ENCODE data around the gene MARF1. TPM values are rescaled to one million over a fixed set of nuclear protein-coding genes. Genes with fewer than 3 reads are reported as not detected.

MARF1 gene
- total RNA-seq, 1 experiment from 2014 or later = 57.6 TPM

GRCh38 chr16:15689290-15689689 is 46.3 kb upstream of the MARF1 start:
- no TSS peak for BruUV-seq (replicated peaks)
- no peak for DNase-seq
- CTCF ChIA-PET = no interaction called here
- H3K9me3 Mint-ChIP-seq (ENCODE audit: low read depth, unreplicated experiment) = no peaks in the 10 kb centered on the region
- no peaks in the 10 kb centered on the region for H3K27me3 Mint-ChIP-seq (ENCODE audit: unreplicated experiment)
- H3K36me3 Mint-ChIP-seq (ENCODE audit: insufficient read depth, unreplicated experiment) = peaks cover 52% of the 10 kb centered on the region
- no peak overlapping the region for H3K4me3 Mint-ChIP-seq (ENCODE audit: low read depth, unreplicated experiment)
- no peak for TF ChIP-seq CTCF (IDR thresholded peaks at IDR 0.05; ENCODE audit: unreplicated experiment)
- H3K4me1 Mint-ChIP-seq (ENCODE audit: low read depth, unreplicated experiment) = no peaks in the 10 kb centered on the region
- H3K27ac Mint-ChIP-seq (ENCODE audit: unreplicated experiment) = no peak overlapping the region
- intact Hi-C loops (cut with micrococcal nuclease; ENCODE audit: unreplicated experiment) = loop anchor here (10.0 kb wide), 1 partner anchor 64 kb away; no protein-coding TSS in a partner anchor

GRCh38 chr16:15686287-15686686 is 43.3 kb upstream of the MARF1 start:
- BruUV-seq (replicated peaks) = no TSS peak
- no peak for TF ChIP-seq CTCF (IDR thresholded peaks at IDR 0.05; ENCODE audit: unreplicated experiment)
- no peaks in the 10 kb centered on the region for H3K4me1 Mint-ChIP-seq (ENCODE audit: low read depth, unreplicated experiment)
- DNase-seq = no peak
- intact Hi-C loops (cut with micrococcal nuclease; ENCODE audit: unreplicated experiment) = loop anchor here (10.0 kb wide), 1 partner anchor 61 kb away; no protein-coding TSS in a partner anchor
- no peaks in the 10 kb centered on the region for H3K9me3 Mint-ChIP-seq (ENCODE audit: low read depth, unreplicated experiment)
- no peak overlapping the region for H3K4me3 Mint-ChIP-seq (ENCODE audit: low read depth, unreplicated experiment)
- peaks cover 35% of the 10 kb centered on the region for H3K36me3 Mint-ChIP-seq (ENCODE audit: insufficient read depth, unreplicated experiment)
- H3K27ac Mint-ChIP-seq (ENCODE audit: unreplicated experiment) = no peak overlapping the region
- no peaks in the 10 kb centered on the region for H3K27me3 Mint-ChIP-seq (ENCODE audit: unreplicated experiment)
- CTCF ChIA-PET = no interaction called here

DNA sequence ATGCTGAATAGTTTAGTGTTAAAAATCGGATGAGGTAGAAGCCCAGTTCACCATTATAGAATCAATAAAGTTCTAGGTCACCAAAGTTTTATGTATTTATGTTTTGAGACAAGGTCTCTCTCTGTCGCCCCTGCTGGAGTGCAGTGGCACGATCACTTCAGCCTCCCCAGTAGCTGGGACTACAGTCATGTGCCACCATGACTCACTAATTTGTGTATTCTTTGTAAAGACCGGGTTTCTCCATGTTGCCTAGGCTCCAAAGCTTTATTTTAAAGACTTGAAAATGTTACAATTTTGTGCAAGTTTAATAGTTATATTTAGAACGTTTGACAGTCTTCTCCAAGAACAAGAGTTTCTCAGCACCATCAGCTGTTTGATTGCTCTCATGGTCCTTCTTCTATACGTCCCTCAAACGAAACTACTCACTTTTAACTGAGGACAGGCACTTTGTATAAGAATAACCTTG is 39.2 kb upstream of the MARF1 start:
- peak; percentile 53 for TF ChIP-seq CTCF (IDR thresholded peaks at IDR 0.05; ENCODE audit: unreplicated experiment)
- Mint-ChIP-seq H3K27ac (ENCODE audit: unreplicated experiment) (peak overlapping the region; percentile 30), H3K27me3 (ENCODE audit: unreplicated experiment) (no peaks in the 10 kb centered on the region), H3K4me3 (ENCODE audit: low read depth, unreplicated experiment) (no peak overlapping the region), H3K9me3 (ENCODE audit: low read depth, unreplicated experiment) (no peaks in the 10 kb centered on the region), H3K36me3 (ENCODE audit: insufficient read depth, unreplicated experiment) (peaks cover 21% of the 10 kb centered on the region), H3K4me1 (ENCODE audit: low read depth, unreplicated experiment) (no peaks in the 10 kb centered on the region)
- intact Hi-C loops (cut with micrococcal nuclease; ENCODE audit: unreplicated experiment) = loop anchor here (10.0 kb wide), 1 partner anchor 57 kb away; no protein-coding TSS in a partner anchor
- DNase-seq = peak; percentile 69
- no TSS peak for BruUV-seq (replicated peaks)
- CTCF ChIA-PET = interaction anchor here (0.6 to 0.9 kb wide), 2 partner anchors 40 to 91 kb away, joined by 3 to 4 read pairs; no protein-coding TSS in a partner anchor

DNA sequence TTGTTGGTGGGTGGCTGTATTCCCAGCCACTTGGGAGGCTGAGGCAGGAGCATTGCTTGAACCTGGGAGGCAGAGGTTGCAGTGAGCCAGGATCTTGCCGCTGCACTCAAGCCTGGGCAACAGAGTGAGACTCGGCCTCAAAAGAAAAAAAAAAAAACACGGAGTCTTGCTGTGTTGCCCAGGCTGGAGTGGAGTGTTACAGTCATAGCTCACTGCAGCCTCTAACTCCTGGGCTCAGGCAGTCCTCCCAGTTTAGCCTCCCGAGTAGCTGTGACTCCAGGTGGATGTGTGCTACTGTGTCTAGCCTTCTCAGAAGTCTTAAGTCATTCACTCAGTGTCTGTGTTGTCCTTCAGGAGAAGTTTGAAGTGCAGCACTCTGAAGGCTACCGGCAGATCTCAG is 34.5 kb upstream of the MARF1 start:
- Mint-ChIP-seq H3K9me3 (ENCODE audit: low read depth, unreplicated experiment) (no peaks in the 10 kb centered on the region), H3K27ac (ENCODE audit: unreplicated experiment) (no peak overlapping the region), H3K36me3 (ENCODE audit: insufficient read depth, unreplicated experiment) (peaks cover 21% of the 10 kb centered on the region), H3K4me3 (ENCODE audit: low read depth, unreplicated experiment) (no peak overlapping the region), H3K4me1 (ENCODE audit: low read depth, unreplicated experiment) (no peaks in the 10 kb centered on the region), H3K27me3 (ENCODE audit: unreplicated experiment) (no peaks in the 10 kb centered on the region)
- no peak for DNase-seq
- no TSS peak for BruUV-seq (replicated peaks)
- intact Hi-C loops (cut with micrococcal nuclease; ENCODE audit: unreplicated experiment) = no loop called here
- TF ChIP-seq CTCF (IDR thresholded peaks at IDR 0.05; ENCODE audit: unreplicated experiment) = no peak
- CTCF ChIA-PET = interaction anchor here (0.6 kb wide), 1 partner anchor 266 kb away, joined by 3 read pairs; no protein-coding TSS in a partner anchor

Data from Calu3 (cell line).